Measurements from ENCODE around the gene CDKN1A. TPM values are rescaled to one million over a fixed set of nuclear protein-coding genes. Genes with fewer than 3 reads are reported as not detected.

CDKN1A gene
- total RNA-seq, 1 experiment from 2014 or later = 75.1 TPM

DNA sequence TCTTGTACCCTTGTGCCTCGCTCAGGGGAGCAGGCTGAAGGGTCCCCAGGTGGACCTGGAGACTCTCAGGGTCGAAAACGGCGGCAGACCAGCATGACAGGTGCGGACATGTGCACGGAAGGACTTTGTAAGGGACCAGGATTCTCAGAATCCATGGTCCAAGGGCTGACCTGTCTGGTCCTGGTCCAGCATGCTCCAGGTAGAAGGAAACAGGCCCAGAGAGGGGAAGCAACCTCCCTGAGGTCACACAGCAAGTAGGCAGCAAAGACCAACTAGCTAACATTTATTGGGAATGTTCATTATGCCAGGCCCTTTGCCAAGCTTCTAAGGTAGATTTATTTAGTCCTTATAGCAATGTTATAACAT lies 5.9 kb downstream of the CDKN1A start:
- H3K36me3 Mint-ChIP-seq = peaks cover 37% of the 10 kb centered on the region
- no peak overlapping the region for H3K27ac Mint-ChIP-seq
- H3K9me3 Mint-ChIP-seq = no peaks in the 10 kb centered on the region
- DNase-seq (ENCODE audit: low spot score) (no peak), ATAC-seq (no peak)
- H3K27me3 Mint-ChIP-seq (ENCODE audit: low read depth) = peaks cover 16% of the 10 kb centered on the region
- no peak for TF ChIP-seq TCF7 (CRISPR knock-in tag; IDR thresholded peaks at IDR 0.05; ENCODE audit: low read depth)
- POLR2A ChIA-PET = interaction anchor here (0.7 kb wide), 1 partner anchor 73 kb away, joined by 4 read pairs; no protein-coding TSS in a partner anchor
- CTCF ChIA-PET = no interaction called here
- H3K4me3 Mint-ChIP-seq = no peak overlapping the region
- H3K4me1 Mint-ChIP-seq = peaks cover 23% of the 10 kb centered on the region

DNA sequence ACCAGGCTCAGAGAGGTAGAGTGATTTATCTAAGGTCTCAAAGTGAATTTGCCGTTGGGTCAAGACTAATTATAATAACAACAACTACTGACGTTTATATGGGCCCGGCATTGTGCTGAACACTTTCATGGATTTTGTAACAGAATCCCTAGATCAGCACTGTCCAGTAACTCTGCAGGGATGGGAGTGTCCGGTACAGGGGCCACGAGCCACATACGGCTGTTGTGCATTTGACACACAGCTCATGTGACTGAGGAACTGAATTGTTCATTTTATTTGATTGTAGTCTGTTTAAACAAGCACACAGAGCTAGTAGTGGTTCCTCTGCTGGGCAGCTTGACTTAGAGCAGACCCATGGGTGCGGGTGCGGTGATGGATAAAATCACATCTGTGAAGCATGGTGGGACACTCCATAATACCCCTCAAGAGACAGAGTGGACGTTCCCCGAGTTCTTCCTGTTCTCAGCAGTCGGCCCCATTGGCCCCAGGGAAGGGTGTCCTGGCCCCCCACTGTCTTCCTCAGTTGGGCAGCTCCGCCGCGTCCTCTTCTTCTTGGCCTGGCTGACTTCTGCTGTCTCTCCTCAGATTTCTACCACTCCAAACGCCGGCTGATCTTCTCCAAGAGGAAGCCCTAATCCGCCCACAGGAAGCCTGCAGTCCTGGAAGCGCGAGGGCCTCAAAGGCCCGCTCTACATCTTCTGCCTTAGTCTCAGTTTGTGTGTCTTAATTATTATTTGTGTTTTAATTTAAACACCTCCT lies 6.8 kb downstream of the CDKN1A start:
- ATAC-seq (no peak), DNase-seq (ENCODE audit: low spot score) (no peak)
- no peak for TF ChIP-seq ELF4 (CRISPR knock-in tag; IDR thresholded peaks at IDR 0.05; ENCODE audit: low read depth)
- TF ChIP-seq EMX1 (CRISPR knock-in tag; IDR thresholded peaks at IDR 0.05) = no peak
- no peak for TF ChIP-seq NR3C1 (CRISPR knock-in tag; conservative IDR thresholded peaks at IDR 0.05; ENCODE audit: low read depth)
- no peak for TF ChIP-seq SMAD3 (CRISPR knock-in tag; IDR thresholded peaks at IDR 0.05; ENCODE audit: borderline replicate concordance)
- no peak for TF ChIP-seq NFYB (CRISPR knock-in tag; conservative IDR thresholded peaks at IDR 0.05; ENCODE audit: low read depth)
- no peak for TF ChIP-seq ZNF317 (CRISPR knock-in tag; IDR thresholded peaks at IDR 0.05; ENCODE audit: borderline replicate concordance, low read depth)
- no peak for TF ChIP-seq KAT7 (CRISPR knock-in tag; IDR thresholded peaks at IDR 0.05; ENCODE audit: borderline replicate concordance)
- TF ChIP-seq, protein P1, sequence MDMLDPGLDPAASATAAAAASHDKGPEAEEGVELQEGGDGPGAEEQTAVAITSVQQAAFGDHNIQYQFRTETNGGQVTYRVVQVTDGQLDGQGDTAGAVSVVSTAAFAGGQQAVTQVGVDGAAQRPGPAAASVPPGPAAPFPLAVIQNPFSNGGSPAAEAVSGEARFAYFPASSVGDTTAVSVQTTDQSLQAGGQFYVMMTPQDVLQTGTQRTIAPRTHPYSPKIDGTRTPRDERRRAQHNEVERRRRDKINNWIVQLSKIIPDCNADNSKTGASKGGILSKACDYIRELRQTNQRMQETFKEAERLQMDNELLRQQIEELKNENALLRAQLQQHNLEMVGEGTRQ (CRISPR knock-in tag; IDR thresholded peaks at IDR 0.05) = no peak
- TF ChIP-seq ZNF416 (CRISPR knock-in tag; IDR thresholded peaks at IDR 0.05) = no peak
- TF ChIP-seq, protein P2, sequence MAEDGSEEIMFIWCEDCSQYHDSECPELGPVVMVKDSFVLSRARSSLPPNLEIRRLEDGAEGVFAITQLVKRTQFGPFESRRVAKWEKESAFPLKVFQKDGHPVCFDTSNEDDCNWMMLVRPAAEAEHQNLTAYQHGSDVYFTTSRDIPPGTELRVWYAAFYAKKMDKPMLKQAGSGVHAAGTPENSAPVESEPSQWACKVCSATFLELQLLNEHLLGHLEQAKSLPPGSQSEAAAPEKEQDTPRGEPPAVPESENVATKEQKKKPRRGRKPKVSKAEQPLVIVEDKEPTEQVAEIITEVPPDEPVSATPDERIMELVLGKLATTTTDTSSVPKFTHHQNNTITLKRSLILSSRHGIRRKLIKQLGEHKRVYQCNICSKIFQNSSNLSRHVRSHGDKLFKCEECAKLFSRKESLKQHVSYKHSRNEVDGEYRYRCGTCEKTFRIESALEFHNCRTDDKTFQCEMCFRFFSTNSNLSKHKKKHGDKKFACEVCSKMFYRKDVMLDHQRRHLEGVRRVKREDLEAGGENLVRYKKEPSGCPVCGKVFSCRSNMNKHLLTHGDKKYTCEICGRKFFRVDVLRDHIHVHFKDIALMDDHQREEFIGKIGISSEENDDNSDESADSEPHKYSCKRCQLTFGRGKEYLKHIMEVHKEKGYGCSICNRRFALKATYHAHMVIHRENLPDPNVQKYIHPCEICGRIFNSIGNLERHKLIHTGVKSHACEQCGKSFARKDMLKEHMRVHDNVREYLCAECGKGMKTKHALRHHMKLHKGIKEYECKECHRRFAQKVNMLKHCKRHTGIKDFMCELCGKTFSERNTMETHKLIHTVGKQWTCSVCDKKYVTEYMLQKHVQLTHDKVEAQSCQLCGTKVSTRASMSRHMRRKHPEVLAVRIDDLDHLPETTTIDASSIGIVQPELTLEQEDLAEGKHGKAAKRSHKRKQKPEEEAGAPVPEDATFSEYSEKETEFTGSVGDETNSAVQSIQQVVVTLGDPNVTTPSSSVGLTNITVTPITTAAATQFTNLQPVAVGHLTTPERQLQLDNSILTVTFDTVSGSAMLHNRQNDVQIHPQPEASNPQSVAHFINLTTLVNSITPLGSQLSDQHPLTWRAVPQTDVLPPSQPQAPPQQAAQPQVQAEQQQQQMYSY (CRISPR knock-in tag; IDR thresholded peaks at IDR 0.05) = no peak
- TF ChIP-seq, protein P3, sequence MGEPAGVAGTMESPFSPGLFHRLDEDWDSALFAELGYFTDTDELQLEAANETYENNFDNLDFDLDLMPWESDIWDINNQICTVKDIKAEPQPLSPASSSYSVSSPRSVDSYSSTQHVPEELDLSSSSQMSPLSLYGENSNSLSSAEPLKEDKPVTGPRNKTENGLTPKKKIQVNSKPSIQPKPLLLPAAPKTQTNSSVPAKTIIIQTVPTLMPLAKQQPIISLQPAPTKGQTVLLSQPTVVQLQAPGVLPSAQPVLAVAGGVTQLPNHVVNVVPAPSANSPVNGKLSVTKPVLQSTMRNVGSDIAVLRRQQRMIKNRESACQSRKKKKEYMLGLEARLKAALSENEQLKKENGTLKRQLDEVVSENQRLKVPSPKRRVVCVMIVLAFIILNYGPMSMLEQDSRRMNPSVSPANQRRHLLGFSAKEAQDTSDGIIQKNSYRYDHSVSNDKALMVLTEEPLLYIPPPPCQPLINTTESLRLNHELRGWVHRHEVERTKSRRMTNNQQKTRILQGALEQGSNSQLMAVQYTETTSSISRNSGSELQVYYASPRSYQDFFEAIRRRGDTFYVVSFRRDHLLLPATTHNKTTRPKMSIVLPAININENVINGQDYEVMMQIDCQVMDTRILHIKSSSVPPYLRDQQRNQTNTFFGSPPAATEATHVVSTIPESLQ (CRISPR knock-in tag; IDR thresholded peaks at IDR 0.05) = no peak
- H3K4me1 Mint-ChIP-seq = peaks cover 23% of the 10 kb centered on the region
- no peaks in the 10 kb centered on the region for H3K9me3 Mint-ChIP-seq
- no peak overlapping the region for H3K27ac Mint-ChIP-seq
- H3K36me3 Mint-ChIP-seq = peaks cover 37% of the 10 kb centered on the region
- ChIA-PET POLR2A (interaction anchor here (0.7 kb wide), 1 partner anchor 74 kb away, joined by 4 read pairs; no protein-coding TSS in a partner anchor), CTCF (no interaction called here)
- H3K4me3 Mint-ChIP-seq = no peak overlapping the region
- H3K27me3 Mint-ChIP-seq (ENCODE audit: low read depth) = peaks cover 10% of the 10 kb centered on the region

DNA sequence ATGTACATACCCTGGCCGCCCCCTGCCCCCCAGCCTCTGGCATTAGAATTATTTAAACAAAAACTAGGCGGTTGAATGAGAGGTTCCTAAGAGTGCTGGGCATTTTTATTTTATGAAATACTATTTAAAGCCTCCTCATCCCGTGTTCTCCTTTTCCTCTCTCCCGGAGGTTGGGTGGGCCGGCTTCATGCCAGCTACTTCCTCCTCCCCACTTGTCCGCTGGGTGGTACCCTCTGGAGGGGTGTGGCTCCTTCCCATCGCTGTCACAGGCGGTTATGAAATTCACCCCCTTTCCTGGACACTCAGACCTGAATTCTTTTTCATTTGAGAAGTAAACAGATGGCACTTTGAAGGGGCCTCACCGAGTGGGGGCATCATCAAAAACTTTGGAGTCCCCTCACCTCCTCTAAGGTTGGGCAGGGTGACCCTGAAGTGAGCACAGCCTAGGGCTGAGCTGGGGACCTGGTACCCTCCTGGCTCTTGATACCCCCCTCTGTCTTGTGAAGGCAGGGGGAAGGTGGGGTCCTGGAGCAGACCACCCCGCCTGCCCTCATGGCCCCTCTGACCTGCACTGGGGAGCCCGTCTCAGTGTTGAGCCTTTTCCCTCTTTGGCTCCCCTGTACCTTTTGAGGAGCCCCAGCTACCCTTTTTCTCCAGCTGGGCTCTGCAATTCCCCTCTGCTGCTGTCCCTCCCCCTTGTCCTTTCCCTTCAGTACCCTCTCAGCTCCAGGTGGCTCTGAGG lies 7.6 kb downstream of the CDKN1A start:
- ChIA-PET POLR2A (no interaction called here), CTCF (interaction anchor here (0.7 to 0.9 kb wide), 2 partner anchors 38 to 48 kb away, joined by 3 read pairs; no protein-coding TSS in a partner anchor)
- Mint-ChIP-seq H3K27me3 (ENCODE audit: low read depth) (0 out of 2 replicates have a peak, but pooled peaks cover 3% of the 10 kb centered on the region), H3K9me3 (peaks cover 2% of the 10 kb centered on the region; the same call in 1 of the 2 replicates), H3K36me3 (peaks cover 37% of the 10 kb centered on the region), H3K27ac (no peak overlapping the region), H3K4me3 (no peak overlapping the region), H3K4me1 (peaks cover 17% of the 10 kb centered on the region)
- ATAC-seq = no peak
- no peak for DNase-seq (ENCODE audit: low spot score)
- TF ChIP-seq ESRRA (CRISPR knock-in tag; IDR thresholded peaks at IDR 0.05; ENCODE audit: borderline replicate concordance) (no peak), NR3C1 (CRISPR knock-in tag; conservative IDR thresholded peaks at IDR 0.05; ENCODE audit: low read depth) (no peak), ETV6 (CRISPR knock-in tag; IDR thresholded peaks at IDR 0.05) (no peak), GTF2I (CRISPR knock-in tag; conservative IDR thresholded peaks at IDR 0.05) (no peak)
- TF ChIP-seq, protein P4, sequence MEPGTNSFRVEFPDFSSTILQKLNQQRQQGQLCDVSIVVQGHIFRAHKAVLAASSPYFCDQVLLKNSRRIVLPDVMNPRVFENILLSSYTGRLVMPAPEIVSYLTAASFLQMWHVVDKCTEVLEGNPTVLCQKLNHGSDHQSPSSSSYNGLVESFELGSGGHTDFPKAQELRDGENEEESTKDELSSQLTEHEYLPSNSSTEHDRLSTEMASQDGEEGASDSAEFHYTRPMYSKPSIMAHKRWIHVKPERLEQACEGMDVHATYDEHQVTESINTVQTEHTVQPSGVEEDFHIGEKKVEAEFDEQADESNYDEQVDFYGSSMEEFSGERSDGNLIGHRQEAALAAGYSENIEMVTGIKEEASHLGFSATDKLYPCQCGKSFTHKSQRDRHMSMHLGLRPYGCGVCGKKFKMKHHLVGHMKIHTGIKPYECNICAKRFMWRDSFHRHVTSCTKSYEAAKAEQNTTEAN (CRISPR knock-in tag; IDR thresholded peaks at IDR 0.05) = no peak
- TF ChIP-seq, protein P5, sequence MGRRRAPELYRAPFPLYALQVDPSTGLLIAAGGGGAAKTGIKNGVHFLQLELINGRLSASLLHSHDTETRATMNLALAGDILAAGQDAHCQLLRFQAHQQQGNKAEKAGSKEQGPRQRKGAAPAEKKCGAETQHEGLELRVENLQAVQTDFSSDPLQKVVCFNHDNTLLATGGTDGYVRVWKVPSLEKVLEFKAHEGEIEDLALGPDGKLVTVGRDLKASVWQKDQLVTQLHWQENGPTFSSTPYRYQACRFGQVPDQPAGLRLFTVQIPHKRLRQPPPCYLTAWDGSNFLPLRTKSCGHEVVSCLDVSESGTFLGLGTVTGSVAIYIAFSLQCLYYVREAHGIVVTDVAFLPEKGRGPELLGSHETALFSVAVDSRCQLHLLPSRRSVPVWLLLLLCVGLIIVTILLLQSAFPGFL (CRISPR knock-in tag; IDR thresholded peaks at IDR 0.05; ENCODE audit: borderline replicate concordance) = no peak
- TF ChIP-seq, protein P6, sequence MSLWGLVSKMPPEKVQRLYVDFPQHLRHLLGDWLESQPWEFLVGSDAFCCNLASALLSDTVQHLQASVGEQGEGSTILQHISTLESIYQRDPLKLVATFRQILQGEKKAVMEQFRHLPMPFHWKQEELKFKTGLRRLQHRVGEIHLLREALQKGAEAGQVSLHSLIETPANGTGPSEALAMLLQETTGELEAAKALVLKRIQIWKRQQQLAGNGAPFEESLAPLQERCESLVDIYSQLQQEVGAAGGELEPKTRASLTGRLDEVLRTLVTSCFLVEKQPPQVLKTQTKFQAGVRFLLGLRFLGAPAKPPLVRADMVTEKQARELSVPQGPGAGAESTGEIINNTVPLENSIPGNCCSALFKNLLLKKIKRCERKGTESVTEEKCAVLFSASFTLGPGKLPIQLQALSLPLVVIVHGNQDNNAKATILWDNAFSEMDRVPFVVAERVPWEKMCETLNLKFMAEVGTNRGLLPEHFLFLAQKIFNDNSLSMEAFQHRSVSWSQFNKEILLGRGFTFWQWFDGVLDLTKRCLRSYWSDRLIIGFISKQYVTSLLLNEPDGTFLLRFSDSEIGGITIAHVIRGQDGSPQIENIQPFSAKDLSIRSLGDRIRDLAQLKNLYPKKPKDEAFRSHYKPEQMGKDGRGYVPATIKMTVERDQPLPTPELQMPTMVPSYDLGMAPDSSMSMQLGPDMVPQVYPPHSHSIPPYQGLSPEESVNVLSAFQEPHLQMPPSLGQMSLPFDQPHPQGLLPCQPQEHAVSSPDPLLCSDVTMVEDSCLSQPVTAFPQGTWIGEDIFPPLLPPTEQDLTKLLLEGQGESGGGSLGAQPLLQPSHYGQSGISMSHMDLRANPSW (CRISPR knock-in tag; conservative IDR thresholded peaks at IDR 0.05; ENCODE audit: low read depth) = no peak

Data from WTC11 (cell line).